BJ (cell line): ENCODE measurements around the gene RGS10. TPM values are rescaled to one million over a fixed set of nuclear protein-coding genes. Genes with fewer than 3 reads are reported as not detected.
"Not testable (repeated sequence)": the region's sequence is repeated elsewhere in the genome, so short reads cannot be mapped to it uniquely, and the experiment has no call there.

Experiments
- CTCF ChIA-PET: fragments of 350-600 bp; formaldehyde crosslinking; extraction: SDS; loops from one replicate; lab custom pipeline; 2021; ENCODE audit warnings: antibody characterized with exemption, inconsistent platforms; lab: Yijun Ruan, JAX
- POLR2A ChIA-PET: fragments of 300-600 bp; sonication (Branson Sonifier 250); formaldehyde crosslinking; extraction: SDS; loops from one replicate; lab custom pipeline; 2021; ENCODE audit warnings: antibody characterized with exemption; lab: Charles Lee
- DNase-seq: peaks from one replicate; pipeline ENCODE4 v3.0.0-alpha.2; 2011; ENCODE audit warnings: low read depth
- H3K27me3 ChIP-seq: 2 replicates; pipeline ENCODE4 v1.6.0; 2011; ENCODE audit warnings: low read length; ENCODE audit not compliant: control insufficient read depth, insufficient read depth
- H3K36me3 ChIP-seq: 2 replicates; pipeline ENCODE4 v1.5.1; 2011; ENCODE audit warnings: low read length; ENCODE audit not compliant: control insufficient read depth, insufficient read depth
- H3K4me3 ChIP-seq: 2 replicates; pipeline ENCODE4 v1.5.1; 2011; ENCODE audit warnings: low read depth, mild to moderate bottlenecking, control low read depth, low read length
- CTCF ChIP-seq: IDR thresholded peaks from 2 replicates; pipeline ENCODE4 v1.5.1; 2011; ENCODE audit warnings: low read depth, mild to moderate bottlenecking, control low read depth, inconsistent platforms, low read length, moderate library complexity; ENCODE audit not compliant: insufficient read depth
- polyA plus RNA-seq: library from polyadenylated mRNA; depleted of rRNA; stranded (reverse); fragments of >200 nt; gene quantifications from 2 replicates; pipeline ENCODE4 v1.2.3, GENCODE V29; 2011

Gene RGS10
- polyA plus RNA-seq, 1 experiment, result 34.5 TPM

DNA sequence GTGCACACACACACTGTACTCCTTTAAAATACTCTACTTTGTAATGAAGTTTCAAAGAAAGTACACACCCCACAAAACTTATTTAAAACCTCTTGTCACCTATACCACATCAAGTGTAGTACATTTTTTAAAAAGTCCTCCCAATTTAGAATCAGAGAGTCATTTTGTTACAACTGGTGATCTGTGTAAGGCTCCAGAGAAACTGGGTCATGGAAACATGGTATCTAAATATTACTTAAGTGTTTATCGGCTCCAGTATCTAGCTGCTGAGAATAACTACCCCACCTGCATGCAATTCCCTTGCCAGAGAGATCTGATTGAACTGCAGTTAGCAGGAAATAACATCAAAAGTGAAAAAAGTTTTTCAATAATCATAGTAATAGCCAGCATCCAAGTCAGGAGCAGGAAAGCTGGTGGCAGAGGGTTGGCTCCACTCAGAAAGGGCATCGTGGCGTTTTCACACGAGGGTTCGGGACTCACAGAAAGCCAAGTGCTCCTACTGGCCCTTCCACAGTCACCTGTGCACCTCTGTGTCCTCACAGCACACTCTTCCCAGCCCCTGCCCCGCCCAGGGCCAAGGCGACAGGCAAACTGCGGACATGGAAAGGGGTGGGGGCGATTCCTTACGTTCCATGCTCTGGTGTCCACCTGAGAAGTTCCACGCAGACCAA, 6.5 kb downstream of the RGS10 start:
- Histone ChIP-seq H3K4me3 (no peak overlapping the region), H3K27me3 (no peaks in the 10 kb centered on the region), H3K36me3 (peaks cover 1% of the 10 kb centered on the region; the same call in 1 of the 2 replicates)
- no peak for DNase-seq
- ChIA-PET CTCF (no interaction called here), POLR2A (no interaction called here)
- TF ChIP-seq CTCF, result no peak

DNA sequence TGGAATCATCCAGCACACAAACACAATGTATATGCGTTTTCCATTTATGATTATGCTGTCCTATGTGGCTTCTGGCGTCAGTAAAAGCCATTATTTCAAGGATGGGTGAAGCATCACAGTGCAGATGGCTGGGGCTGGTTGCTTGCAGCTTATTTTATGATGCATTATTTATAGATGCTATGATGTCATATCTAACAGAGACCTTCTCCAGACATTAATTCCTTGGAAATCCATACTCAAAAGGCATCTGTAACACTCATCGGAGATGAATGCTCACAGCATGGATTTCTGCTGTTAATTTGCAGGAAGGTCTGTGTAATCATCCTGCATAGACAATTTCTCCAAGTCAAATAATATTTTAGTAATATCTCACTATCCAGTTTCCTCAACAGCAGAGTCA, 7.2 kb downstream of the RGS10 start:
- Histone ChIP-seq H3K36me3 (peaks cover 1% of the 10 kb centered on the region; the same call in 1 of the 2 replicates), H3K4me3 (no peak overlapping the region), H3K27me3 (no peaks in the 10 kb centered on the region)
- ChIA-PET CTCF (no interaction called here), POLR2A (no interaction called here)
- no peak for DNase-seq
- TF ChIP-seq CTCF, result no peak

- H3K4me3 ChIP-seq, result no peak overlapping the region
- no peaks in the 10 kb centered on the region for H3K27me3 ChIP-seq
- ChIA-PET CTCF (interaction anchor here (0.6 to 1.6 kb wide), 5 partner anchors 9 to 550 kb away, joined by 3 to 5 read pairs (median 4); partner anchors contain the start of genes GRK5 and RGS10), POLR2A (no interaction called here)
- TF ChIP-seq CTCF, result no peak
- no peak for DNase-seq
- peaks cover 1% of the 10 kb centered on the region; the same call in 1 of the 2 replicates for H3K36me3 ChIP-seq
Observed at GRCh38 chr10:119533473-119533872, 9.0 kb downstream of the RGS10 start.

DNA sequence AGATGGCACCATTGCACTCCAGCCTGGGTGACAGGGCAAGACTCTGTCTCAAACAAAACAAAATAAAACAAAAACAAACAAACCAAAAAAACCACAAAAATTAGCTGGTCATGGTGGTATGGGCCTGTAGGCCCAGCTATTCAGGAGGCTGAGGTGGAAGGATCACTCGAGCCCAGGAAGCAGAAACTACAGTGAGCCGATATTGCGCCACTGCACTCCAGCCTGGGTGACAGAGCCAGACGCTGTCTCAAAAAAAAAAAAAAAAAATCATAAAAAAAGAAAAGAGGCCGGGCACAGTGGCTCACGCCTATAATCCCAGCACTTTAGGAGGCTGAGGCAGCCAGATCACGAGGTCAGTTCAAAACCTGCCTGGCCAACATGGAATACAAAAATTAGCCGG, 9.7 kb downstream of the RGS10 start:
- CTCF ChIA-PET, result interaction anchor here (1.3 to 1.6 kb wide), 2 partner anchors 10 to 333 kb away, joined by 4 to 5 read pairs; partner anchors contain the start of gene RGS10
- H3K27me3 ChIP-seq, H3K4me3 ChIP-seq, H3K36me3 ChIP-seq, DNase-seq, POLR2A ChIA-PET: not testable (repeated sequence)

DNA sequence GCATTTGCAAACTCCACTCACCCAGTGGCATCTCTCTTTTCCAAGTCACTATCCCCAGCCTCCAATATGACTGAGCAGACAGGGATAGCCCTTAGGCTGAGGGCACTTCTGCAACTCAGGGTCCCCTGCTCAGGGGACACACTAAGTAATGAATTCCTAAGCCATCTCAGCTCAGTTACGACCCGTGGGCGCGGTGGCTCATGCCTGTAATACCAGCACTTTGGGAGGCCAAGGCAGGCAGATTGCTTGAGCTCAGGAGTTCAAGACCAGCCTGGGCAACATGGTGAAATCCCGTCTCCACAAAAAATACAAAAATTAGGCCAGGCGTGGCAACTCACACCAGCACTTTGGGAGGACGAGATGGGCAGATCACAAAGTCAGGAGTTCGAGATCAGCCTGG, 10.3 kb downstream of the RGS10 start:
- H3K36me3 ChIP-seq, DNase-seq, H3K4me3 ChIP-seq, POLR2A ChIA-PET, H3K27me3 ChIP-seq: not testable (repeated sequence)
- CTCF ChIA-PET, result interaction anchor here (1.3 kb wide), 1 partner anchor 10 kb away, joined by 4 read pairs; the partner anchor contains the start of gene RGS10

DNA sequence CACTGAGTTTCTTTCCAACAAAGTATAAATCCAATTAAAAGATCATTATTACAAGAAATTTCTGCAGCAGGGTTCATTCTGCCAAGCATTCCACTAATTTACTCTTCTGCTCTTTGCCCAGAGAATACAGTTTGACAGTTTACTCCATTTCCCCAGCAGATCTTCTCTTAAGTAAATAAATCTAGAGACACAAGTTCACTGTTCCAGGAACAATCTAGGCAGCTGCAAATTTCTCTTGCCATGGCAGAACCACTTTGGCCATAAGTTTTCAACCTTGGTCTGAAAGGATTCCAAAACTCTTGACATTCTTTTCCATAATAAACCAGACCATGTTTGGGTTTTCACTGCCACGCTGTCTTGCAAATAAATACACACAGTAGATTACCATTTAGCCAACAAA, 11.5 kb downstream of the RGS10 start:
- H3K36me3 ChIP-seq, result peaks cover under 1% of the 10 kb centered on the region; the same call in 1 of the 2 replicates
- no peak overlapping the region for H3K4me3 ChIP-seq
- DNase-seq, result no peak
- TF ChIP-seq CTCF, result no peak
- CTCF ChIA-PET, result interaction anchor here (0.6 to 2.5 kb wide), 4 partner anchors 12 to 332 kb away, joined by 3 to 7 read pairs (median 5); partner anchors contain the start of gene RGS10
- H3K27me3 ChIP-seq, result no peaks in the 10 kb centered on the region
- POLR2A ChIA-PET, result no interaction called here

DNA sequence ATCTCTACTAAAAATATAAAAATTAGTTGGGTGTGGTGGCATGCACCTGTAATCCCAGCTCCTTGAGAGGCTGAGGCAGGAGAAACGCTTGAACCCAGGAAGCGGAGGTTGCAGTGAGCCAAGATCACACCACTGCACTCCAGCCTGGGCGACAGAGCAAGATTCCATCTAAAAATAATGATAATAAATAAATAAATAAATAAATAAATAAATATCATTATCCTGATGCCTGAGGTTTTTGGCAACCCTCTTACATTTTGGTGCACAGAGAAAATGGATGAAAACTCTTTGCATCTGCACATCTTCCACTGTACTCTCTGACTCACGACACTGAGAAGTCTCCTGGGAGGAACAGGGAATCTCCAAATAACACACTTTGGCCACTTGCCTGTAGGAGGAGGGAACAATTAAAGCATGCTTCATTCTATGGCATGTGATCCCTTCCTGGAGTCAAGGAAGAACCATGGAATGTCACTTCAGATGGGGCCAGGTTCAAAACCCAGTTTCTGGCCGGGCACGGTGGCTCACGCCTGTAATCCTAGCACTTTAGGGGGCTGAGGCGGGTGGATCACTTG, 13.8 kb downstream of the RGS10 start:
- peak; percentile 54 for DNase-seq
- H3K4me3 ChIP-seq, H3K27me3 ChIP-seq, H3K36me3 ChIP-seq, POLR2A ChIA-PET: not testable (repeated sequence)
- CTCF ChIA-PET, result interaction anchor here (2.5 to 3.0 kb wide), 2 partner anchors 10 to 330 kb away, joined by 7 to 9 read pairs; no protein-coding TSS in a partner anchor
